ENCODE results near the gene SLC5A3.

DNA sequence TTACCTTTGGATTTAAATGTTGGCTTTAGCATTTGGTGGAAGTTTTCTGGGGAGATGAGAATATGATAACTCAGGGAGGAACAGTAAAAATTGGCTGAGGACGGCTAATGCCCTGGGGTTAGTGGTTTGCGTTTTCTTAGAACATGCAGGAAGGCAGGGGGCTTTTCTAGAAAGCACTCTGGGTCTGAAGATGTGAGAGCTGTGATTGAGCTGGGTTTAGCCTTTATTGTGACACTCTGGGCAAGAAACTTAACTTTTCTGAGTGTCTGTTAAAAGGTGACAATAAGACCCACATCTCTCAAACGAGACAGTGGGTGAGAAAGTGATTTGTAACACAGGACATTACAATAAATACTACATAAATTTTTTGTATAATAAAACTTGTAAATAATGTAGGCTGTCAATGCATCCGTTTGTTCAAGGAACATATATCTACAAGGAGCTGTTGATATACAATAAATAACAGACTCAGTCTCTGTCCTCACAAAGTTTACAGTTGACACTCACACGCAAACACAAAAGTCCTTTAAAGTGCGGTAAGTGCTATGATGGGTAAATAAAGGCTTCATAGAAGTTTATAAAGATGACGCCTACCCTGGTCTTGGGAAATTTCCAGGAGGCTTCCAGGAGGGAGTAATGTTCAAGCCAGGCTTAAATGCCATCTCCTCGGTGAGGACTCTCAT, 49.5 kb upstream of the SLC5A3 start:
- TF ChIP-seq POLR2A (IDR thresholded peaks at IDR 0.05; ENCODE audit: low read depth, low read length): no peak
- TF ChIP-seq TAF1 (IDR thresholded peaks at IDR 0.05; ENCODE audit: low read depth, low read length): no peak
- TF ChIP-seq POLR2AphosphoS5 (IDR thresholded peaks at IDR 0.05; ENCODE audit: low read depth, low read length): no peak

Measured in GM12891 (cell line).